ENCODE data around the gene BMERB1. TPM values are rescaled to one million over a fixed set of nuclear protein-coding genes. Genes with fewer than 3 reads are reported as not detected.
A peak's percentile ranks its signal among the peaks of the same experiment; 100 is the strongest.
"Not testable (repeated sequence)": the region's sequence is repeated elsewhere in the genome, so short reads cannot be mapped to it uniquely, and the experiment has no call there.

Gene BMERB1
- total RNA-seq, 2 donors from 2014 or later, result 22.3 to 30.7 TPM

DNA sequence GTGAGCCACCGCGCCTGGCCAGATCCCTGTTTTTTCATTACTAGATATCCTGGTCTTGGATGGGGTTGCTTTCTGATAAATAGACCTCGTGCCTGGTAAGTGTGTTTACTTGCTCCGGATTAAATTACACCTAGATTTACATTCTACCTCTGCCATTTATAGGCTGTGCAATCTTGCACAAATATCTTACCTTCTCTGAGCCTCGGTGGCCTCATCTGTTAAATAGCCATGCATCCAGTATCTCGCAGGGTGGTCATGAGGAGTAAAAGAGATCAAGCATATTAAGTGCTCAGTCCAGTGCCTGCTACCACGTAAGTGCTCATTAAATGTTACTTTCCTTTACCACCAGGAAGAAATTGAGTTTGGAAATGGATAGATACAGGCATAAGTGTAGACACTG lies 98.4 kb downstream of the BMERB1 start:
- Mint-ChIP-seq H3K27me3 (ENCODE audit: low read depth) (no peaks in the 10 kb centered on the region), H3K4me1 (ENCODE audit: low read depth) (peaks cover 10% of the 10 kb centered on the region), H3K9me3 (peaks cover 5 to 7% of the 10 kb centered on the region in 2 donors), H3K36me3 (ENCODE audit: insufficient read depth in 2 of 2) (peaks cover 5 to 8% of the 10 kb centered on the region in 2 donors), H3K4me3 (no peak overlapping the region), H3K27ac (no peak overlapping the region)
- no peak for ATAC-seq (replicated peaks in 1 of 2)
- DNase-seq, result no peak

DNA sequence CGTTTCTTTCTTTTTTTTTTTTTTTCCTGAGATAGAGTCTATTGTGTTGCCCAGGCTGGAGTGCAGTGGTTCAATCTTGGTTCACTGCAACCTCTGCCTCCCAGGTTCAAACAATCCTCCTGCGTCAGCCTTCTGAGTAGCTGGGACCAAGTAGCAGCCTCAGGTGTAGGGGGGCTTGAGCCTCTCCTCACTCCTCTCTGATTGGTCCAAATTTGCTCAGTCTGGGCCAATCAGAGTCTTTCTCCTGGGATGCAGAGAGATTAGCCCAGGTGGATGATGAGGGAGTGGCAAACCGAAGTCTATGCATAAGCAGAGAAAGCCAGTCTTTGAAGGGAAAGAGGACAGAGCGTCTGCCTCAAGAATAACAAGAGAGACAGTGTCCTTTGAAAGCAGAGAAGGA lies 99.0 kb downstream of the BMERB1 start:
- Mint-ChIP-seq H3K36me3 (ENCODE audit: insufficient read depth in 2 of 2) (peaks cover 5 to 8% of the 10 kb centered on the region in 2 donors), H3K9me3 (peaks cover 5 to 7% of the 10 kb centered on the region in 2 donors), H3K27ac (no peak overlapping the region), H3K27me3 (ENCODE audit: low read depth) (no peaks in the 10 kb centered on the region), H3K4me1 (ENCODE audit: low read depth) (peaks cover 10% of the 10 kb centered on the region), H3K4me3 (no peak overlapping the region)
- DNase-seq (no peak), ATAC-seq (replicated peaks in 1 of 2) (no peak)

DNA sequence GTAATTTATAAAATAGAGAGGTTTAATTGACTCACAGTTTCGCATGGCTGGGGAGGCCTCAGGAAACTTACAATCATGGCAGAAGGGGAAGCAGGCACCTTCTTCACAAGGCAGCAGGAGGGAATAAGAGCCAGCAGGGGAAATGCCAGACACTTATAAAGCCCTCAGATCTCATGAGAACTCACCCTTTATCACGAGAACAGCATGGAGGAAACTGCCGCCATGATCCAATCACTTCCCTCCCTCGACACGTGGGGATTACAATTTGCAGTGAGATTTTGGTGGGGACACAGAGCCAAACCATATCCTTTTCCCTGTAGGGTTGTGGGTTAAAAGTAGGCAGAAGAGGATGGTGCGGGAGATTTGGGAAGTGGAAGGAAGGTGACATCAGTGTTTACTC lies 101.4 kb downstream of the BMERB1 start:
- Mint-ChIP-seq H3K9me3 (peaks cover 5 to 7% of the 10 kb centered on the region in 2 donors), H3K27ac (no peak overlapping the region), H3K4me3 (no peak overlapping the region), H3K36me3 (ENCODE audit: insufficient read depth in 2 of 2) (peaks cover 5 to 8% of the 10 kb centered on the region in 2 donors), H3K4me1 (ENCODE audit: low read depth) (peaks cover 10% of the 10 kb centered on the region), H3K27me3 (ENCODE audit: low read depth) (no peaks in the 10 kb centered on the region)
- ATAC-seq (replicated peaks in 1 of 2), result no peak
- no peak for DNase-seq

DNA sequence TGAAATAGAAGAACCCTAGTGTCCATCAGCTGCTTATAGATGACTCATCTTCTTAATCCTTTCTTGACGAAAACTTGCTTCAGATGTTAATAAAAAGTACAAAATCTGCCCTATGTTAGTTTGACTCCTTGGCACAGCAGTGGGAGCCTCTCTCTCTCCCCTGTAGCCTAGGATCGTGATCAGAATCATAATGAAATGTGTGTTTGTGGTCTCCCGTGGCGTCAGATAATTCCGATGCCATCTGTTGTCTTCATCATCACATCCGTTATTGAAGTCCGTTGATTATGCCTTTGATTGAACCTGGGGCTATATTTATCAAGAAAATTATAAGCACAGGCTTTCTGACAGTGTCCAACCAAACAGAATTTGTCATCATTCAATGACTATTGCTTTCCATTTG lies 102.5 kb downstream of the BMERB1 start:
- no peak for DNase-seq
- no peaks in the 10 kb centered on the region for H3K27me3 Mint-ChIP-seq (ENCODE audit: low read depth)
- no peak for ATAC-seq (replicated peaks in 1 of 2)
- peaks cover 10% of the 10 kb centered on the region for H3K4me1 Mint-ChIP-seq (ENCODE audit: low read depth)
- peaks cover 5 to 8% of the 10 kb centered on the region in 2 donors for H3K36me3 Mint-ChIP-seq (ENCODE audit: insufficient read depth in 2 of 2)
- no peak overlapping the region for H3K4me3 Mint-ChIP-seq
- H3K27ac Mint-ChIP-seq, result peak overlapping the region; percentile 28
- peaks cover 5 to 7% of the 10 kb centered on the region in 2 donors for H3K9me3 Mint-ChIP-seq

DNA sequence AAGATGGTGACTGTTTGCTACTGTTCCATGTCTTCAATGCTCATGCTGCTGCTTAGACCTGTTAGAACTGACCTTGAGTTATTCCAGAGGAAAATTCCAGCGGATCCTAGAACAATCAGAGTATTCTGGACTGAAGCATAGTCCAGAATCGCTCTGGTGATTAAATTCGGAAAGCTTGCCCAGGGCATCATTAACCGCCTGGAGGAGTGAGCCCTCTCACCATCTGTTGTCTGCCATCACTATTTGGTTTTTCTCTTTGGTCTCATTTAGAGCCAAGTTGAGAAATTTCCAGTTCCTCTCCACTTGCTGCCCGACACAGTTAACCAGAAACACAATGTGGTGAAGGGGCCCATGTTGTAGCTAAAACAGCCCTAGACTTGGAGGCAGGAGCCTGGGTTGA lies 104.1 kb downstream of the BMERB1 start:
- DNase-seq (no peak), ATAC-seq (replicated peaks in 1 of 2) (no peak)
- H3K4me1 Mint-ChIP-seq (ENCODE audit: low read depth), result peaks cover 10% of the 10 kb centered on the region
- peaks cover 5 to 7% of the 10 kb centered on the region in 2 donors for H3K9me3 Mint-ChIP-seq
- peaks cover 5 to 8% of the 10 kb centered on the region in 2 donors for H3K36me3 Mint-ChIP-seq (ENCODE audit: insufficient read depth in 2 of 2)
- no peak overlapping the region for H3K27ac Mint-ChIP-seq
- no peaks in the 10 kb centered on the region for H3K27me3 Mint-ChIP-seq (ENCODE audit: low read depth)
- H3K4me3 Mint-ChIP-seq, result no peak overlapping the region

DNA sequence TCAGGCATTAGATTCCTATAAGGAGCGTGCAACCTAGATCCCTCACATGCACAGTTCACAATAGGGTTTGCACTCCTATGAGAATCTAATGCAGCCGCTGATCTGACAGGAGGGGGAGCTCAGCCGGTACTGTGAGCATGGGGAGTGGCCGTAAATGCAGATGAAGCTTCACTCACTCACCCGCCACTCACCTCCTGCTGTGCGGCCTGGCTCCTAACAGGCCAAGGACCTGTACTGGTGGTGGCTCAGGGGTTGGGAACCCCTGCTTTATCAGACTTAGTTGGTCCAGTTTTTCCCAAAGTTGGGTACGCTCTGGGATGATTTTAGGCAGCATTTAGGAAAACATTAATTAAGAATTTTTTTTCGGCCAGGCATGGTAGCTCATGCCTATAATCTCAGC lies 104.8 kb downstream of the BMERB1 start:
- no peaks in the 10 kb centered on the region for H3K27me3 Mint-ChIP-seq (ENCODE audit: low read depth)
- H3K4me3 Mint-ChIP-seq, result no peak overlapping the region
- DNase-seq (no peak), ATAC-seq (replicated peaks in 1 of 2) (no peak)
- peaks cover 10% of the 10 kb centered on the region for H3K4me1 Mint-ChIP-seq (ENCODE audit: low read depth)
- H3K9me3 Mint-ChIP-seq, result peaks cover 5 to 7% of the 10 kb centered on the region in 2 donors
- no peak overlapping the region for H3K27ac Mint-ChIP-seq
- peaks cover 5 to 8% of the 10 kb centered on the region in 2 donors for H3K36me3 Mint-ChIP-seq (ENCODE audit: insufficient read depth in 2 of 2)

DNA sequence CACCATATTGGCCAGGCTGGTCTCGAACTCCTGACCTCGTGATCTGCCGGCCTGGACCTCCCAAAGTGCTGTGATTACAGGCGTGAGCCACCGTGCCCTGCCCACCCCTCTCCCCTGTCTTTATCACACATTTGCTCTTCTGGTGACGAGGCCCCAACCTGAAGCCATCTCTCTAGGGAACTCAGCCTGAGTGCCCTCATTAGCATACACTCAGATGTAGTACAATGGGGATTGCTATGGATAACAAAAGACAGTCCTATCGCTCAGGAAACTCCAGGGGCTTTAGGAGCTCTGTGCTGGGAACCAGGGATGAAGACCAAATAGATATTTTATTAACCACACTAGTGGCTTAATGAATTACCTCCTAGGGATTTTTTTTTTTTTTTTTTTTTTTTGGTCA lies 107.9 kb downstream of the BMERB1 start:
- DNase-seq, result no peak
- ATAC-seq (replicated peaks in 1 of 2), result no peak
- H3K27ac Mint-ChIP-seq, result no peak overlapping the region
- H3K4me3 Mint-ChIP-seq, result no peak overlapping the region
- no peaks in the 10 kb centered on the region for H3K9me3 Mint-ChIP-seq
- peaks cover 6% of the 10 kb centered on the region for H3K4me1 Mint-ChIP-seq (ENCODE audit: low read depth)
- no peaks in the 10 kb centered on the region for H3K27me3 Mint-ChIP-seq (ENCODE audit: low read depth)
- H3K36me3 Mint-ChIP-seq (ENCODE audit: insufficient read depth in 2 of 2), result no peaks in the 10 kb centered on the region

DNA sequence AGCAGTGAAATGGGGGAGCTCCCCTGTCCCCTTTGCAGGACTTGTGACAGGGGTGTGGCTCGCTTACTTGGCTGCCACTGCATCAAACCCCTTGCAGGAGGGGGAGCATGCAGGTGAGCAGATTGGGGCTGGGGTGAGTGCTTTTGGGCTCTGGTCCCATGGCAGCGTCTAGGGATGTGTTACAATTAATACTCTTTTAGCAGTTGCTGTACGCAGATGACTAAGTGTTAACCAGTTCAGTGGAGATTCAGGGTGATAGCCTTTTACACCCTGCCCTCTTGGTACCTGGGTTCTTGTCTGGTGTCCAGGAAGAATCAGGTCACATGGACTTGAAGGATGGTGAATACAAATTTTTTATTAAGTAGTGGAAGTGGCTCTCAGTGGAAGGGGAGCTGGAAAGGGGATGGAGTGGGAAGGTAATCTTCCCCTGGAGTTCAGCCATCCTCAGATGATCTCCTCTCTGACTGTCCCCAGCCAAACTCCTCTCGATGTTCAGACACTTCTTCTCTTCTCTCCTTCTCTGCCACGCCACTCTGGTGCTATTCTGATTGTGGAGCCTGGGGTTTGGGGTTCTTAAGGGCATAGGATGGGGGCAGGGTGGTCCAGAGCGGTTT lies 108.5 kb downstream of the BMERB1 start:
- Mint-ChIP-seq H3K36me3 (ENCODE audit: insufficient read depth in 2 of 2) (no peaks in the 10 kb centered on the region), H3K4me3 (no peak overlapping the region), H3K9me3 (no peaks in the 10 kb centered on the region), H3K4me1 (ENCODE audit: low read depth) (peaks cover 6% of the 10 kb centered on the region), H3K27me3 (ENCODE audit: low read depth) (no peaks in the 10 kb centered on the region), H3K27ac (no peak overlapping the region)
- ATAC-seq (replicated peaks in 1 of 2), result no peak
- no peak for DNase-seq

DNA sequence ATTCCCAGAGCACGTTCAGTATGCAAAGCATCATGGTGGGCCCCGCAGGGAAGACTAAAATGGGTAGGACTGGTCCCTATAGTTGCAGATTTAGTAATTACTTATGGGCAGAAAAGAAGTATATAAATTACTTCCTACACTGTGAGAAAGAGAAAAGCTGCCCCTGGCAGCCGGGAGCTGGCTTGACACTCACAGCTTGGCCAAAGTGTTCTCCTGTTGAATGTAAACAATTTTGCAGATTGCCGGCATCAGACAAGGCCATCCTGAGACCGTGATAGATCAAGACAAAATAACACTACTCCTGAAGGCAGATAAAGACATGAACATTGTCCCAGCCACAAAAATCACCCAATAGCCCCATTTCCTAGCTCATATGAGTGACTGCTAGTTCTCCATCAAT lies 110.0 kb downstream of the BMERB1 start:
- Mint-ChIP-seq H3K4me3 (no peak overlapping the region), H3K9me3 (no peaks in the 10 kb centered on the region), H3K4me1 (ENCODE audit: low read depth) (peaks cover 6% of the 10 kb centered on the region), H3K27me3 (ENCODE audit: low read depth) (no peaks in the 10 kb centered on the region), H3K36me3 (ENCODE audit: insufficient read depth in 2 of 2) (no peaks in the 10 kb centered on the region), H3K27ac (no peak overlapping the region)
- no peak for ATAC-seq (replicated peaks in 1 of 2)
- no peak for DNase-seq

DNA sequence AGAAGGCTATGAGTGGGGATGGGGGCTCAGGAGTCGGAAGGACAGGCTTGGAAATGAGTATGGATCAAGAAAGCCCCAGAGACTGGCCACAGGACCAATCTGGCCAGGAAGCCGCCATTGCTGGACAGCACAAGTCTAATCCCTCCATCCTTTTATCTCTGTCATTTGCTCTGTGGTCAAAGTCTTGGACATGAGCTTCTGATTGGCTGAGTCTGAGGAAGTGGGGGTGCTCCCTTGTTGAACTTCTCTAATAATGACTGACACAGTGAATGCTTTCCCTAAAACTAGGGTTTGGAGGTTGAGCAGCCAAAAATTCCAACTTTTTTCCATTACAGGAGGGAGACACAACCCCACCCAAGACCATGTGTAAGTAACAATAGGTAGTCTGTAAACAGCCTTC lies 111.2 kb downstream of the BMERB1 start:
- Mint-ChIP-seq H3K36me3 (ENCODE audit: insufficient read depth in 2 of 2) (no peaks in the 10 kb centered on the region), H3K4me1 (ENCODE audit: low read depth) (peaks cover 7% of the 10 kb centered on the region), H3K9me3 (no peaks in the 10 kb centered on the region), H3K4me3 (no peak overlapping the region), H3K27ac (no peak overlapping the region), H3K27me3 (ENCODE audit: low read depth) (no peaks in the 10 kb centered on the region)
- DNase-seq (no peak), ATAC-seq (replicated peaks in 1 of 2) (no peak)

DNA sequence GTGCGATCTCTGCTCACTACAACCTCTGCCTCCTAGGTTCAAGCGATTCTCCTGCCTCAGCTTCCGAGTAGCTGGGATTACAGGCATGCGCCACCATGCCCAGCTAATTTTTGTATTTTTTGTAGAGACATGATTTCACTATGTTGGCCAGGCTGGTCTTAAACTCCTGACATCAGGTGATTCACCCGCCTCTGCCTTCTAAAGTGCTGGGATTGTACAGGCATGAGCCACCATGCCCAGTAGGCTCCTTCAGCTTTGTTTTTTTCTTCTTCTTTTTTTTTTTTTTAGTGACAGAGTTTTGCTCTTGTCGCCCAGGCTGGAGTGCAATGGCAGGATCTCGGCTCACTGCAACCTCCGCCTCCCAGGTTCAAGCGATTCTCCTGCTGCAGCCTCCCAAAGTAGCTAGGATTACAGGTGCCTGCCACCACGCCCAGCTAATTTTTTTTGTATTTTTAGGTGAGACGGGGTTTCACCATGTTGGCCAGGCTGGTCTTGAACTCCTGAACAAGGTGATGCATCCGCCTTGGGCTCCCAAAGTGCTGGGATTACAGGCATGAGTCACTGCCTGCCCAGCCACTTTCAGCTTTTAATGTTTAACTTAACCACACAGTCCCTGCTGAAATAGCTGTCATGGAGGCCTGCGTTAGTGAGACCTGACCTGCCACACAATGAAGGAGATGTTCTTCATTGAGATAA lies 112.8 kb downstream of the BMERB1 start:
- H3K36me3 Mint-ChIP-seq (ENCODE audit: insufficient read depth in 2 of 2); ATAC-seq (replicated peaks in 1 of 2); H3K4me3 Mint-ChIP-seq; DNase-seq; H3K27me3 Mint-ChIP-seq (ENCODE audit: low read depth); H3K9me3 Mint-ChIP-seq; H3K27ac Mint-ChIP-seq: not testable (repeated sequence)
- peaks cover 23% of the 10 kb centered on the region for H3K4me1 Mint-ChIP-seq (ENCODE audit: low read depth)

DNA sequence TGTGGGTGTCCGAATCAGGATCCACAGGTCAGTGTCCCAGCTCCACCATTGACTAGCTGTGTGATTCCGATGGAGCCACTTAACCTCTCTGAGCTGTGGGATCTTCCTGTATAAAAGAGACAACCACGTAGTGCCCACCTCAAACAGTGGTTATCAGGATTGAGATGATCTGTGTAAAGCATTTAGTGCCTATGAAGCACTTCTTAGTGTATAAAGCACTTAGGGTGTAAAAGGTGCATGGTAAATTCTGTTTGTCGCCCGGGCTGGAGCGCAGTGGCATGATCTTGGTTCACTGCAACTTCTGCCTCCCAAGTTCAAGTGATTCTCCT lies 113.3 kb downstream of the BMERB1 start:
- no peaks in the 10 kb centered on the region for H3K36me3 Mint-ChIP-seq (ENCODE audit: insufficient read depth in 2 of 2)
- no peaks in the 10 kb centered on the region for H3K27me3 Mint-ChIP-seq (ENCODE audit: low read depth)
- no peak for ATAC-seq (replicated peaks in 1 of 2)
- H3K4me1 Mint-ChIP-seq (ENCODE audit: low read depth), result peaks cover 29% of the 10 kb centered on the region
- H3K4me3 Mint-ChIP-seq, result no peak overlapping the region
- H3K27ac Mint-ChIP-seq, result no peak overlapping the region
- no peaks in the 10 kb centered on the region for H3K9me3 Mint-ChIP-seq
- DNase-seq, result no peak

DNA sequence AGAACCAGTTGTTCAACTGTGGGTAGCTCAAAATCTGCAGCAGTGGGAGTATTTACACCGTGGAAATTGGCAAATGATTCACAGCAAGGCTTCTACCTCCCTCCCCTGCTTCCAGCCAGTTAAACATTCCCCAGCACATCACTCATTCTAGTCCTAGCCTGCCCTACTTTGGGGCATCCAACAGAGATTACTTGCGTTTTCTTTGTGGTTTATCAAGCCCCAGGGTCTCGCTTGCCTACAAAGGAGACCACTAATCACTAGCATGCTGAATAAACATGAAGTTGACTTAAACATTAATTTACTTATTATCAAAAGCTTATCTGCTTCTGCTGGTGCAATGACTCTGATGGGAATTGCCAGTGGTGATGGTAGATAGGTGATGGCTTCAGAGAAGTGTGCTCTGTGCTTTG lies 114.1 kb downstream of the BMERB1 start:
- ATAC-seq (replicated peaks in 1 of 2), result no peak
- no peak for DNase-seq
- peaks cover 34% of the 10 kb centered on the region for H3K4me1 Mint-ChIP-seq (ENCODE audit: low read depth)
- H3K27ac Mint-ChIP-seq, result no peak overlapping the region
- H3K27me3 Mint-ChIP-seq (ENCODE audit: low read depth), result no peaks in the 10 kb centered on the region
- H3K36me3 Mint-ChIP-seq (ENCODE audit: insufficient read depth in 2 of 2), result no peaks in the 10 kb centered on the region
- H3K9me3 Mint-ChIP-seq, result no peaks in the 10 kb centered on the region
- H3K4me3 Mint-ChIP-seq, result no peak overlapping the region

DNA sequence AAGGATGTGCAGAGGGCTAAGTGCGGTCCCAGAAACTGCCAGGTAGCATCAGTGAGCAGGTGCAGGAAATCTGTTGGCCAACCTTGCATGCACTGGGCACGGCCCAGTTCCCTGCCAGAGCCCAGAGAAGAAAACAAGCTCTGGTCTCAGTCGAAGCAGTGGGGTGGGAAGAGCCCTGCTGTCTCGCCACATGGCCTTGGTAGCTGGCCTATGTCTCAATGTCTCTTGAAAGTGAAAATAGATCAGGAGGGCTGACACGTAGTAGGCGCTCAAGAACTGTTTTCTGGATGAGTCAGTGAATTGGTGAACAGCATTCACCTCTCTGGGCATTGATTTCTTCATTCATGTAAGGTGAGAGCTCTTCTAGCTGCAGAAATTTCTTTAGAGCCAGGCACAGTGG lies 118.1 kb downstream of the BMERB1 start:
- Mint-ChIP-seq H3K36me3 (ENCODE audit: insufficient read depth in 2 of 2) (no peaks in the 10 kb centered on the region), H3K9me3 (no peaks in the 10 kb centered on the region), H3K27ac (peak overlapping the region; percentile 38), H3K4me1 (ENCODE audit: low read depth) (peaks cover 40% of the 10 kb centered on the region), H3K27me3 (ENCODE audit: low read depth) (no peaks in the 10 kb centered on the region), H3K4me3 (peak overlapping the region; percentile 7 to 49)
- DNase-seq (peak; percentile 10 to 42), ATAC-seq (replicated peaks in 1 of 2) (peak; percentile 73)

Data from activated T-cell treated with anti-CD3 and anti-CD28 coated beads, Interleukin-2, amount 50 U/mL, for 72 hours (primary cell).